ENCODE data around the gene AOC2. TPM values are rescaled to one million over a fixed set of nuclear protein-coding genes. Genes with fewer than 3 reads are reported as not detected.
"Not testable (repeated sequence)": the region's sequence is repeated elsewhere in the genome, so short reads cannot be mapped to it uniquely, and the experiment has no call there.

Gene AOC2
- total RNA-seq, 1 experiment from 2014 or later, result 1.4 TPM

DNA sequence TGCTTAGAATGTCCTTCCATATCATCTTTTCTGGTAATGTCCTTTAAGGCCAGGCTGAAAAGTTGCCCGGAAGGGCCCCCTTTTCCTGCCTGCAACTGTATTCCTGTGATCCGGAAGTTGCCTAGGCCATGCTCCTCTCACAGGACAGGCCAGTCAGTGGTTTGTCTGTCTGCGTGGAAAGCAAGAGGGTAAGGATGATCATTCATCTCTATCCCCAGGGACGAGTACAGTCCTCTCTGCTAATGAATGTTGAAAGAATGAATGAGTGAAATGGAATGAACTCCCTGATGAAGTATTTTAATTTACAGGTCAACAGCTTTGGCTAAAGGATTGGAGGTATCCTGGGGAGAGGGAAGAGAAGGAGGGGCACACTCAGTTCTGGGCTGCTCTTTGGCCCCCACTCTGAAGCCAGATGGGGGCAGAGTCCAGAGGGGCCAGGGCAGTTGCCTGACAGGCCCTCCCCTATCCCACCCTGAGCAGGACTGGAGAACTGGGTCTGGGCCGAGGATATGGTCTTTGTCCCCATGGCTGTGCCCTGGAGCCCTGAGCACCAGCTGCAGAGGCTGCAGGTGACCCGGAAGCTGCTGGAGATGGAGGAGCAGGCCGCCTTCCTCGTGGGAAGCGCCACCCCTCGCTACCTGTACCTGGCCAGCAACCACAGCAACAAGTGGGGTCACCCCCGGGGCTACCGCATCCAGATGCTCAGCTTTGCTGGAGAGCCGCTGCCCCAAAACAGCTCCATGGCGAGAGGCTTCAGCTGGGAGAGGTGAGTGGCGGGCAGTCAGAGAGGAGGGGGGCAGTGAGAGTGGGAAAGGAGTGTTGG, 9.8 kb downstream of the AOC2 start:
- Histone ChIP-seq H3K9me2 (replicated peaks; ENCODE audit: low read length) (no peaks in the 10 kb centered on the region), H3K4me2 (ENCODE audit: low read length) (no peak overlapping the region), H3K9me3 (ENCODE audit: low read length) (no peaks in the 10 kb centered on the region), H3K4me1 (ENCODE audit: insufficient read depth, low read length) (no peaks in the 10 kb centered on the region), H3K27ac (ENCODE audit: low read length) (no peak overlapping the region), H4K20me1 (ENCODE audit: low read length) (no peaks in the 10 kb centered on the region), H3K36me3 (ENCODE audit: low read depth, low read length) (no peaks in the 10 kb centered on the region), H3F3A (ENCODE audit: low read length, unreplicated experiment) (no peaks in the 10 kb centered on the region), H2AFZ (ENCODE audit: low read length) (no peak overlapping the region), H3K27me3 (ENCODE audit: low read length) (no peaks in the 10 kb centered on the region), H3K9ac (ENCODE audit: low read length) (no peak overlapping the region), H3K79me2 (ENCODE audit: low read length) (no peaks in the 10 kb centered on the region), H3K4me3 (ENCODE audit: low read length) (no peak overlapping the region)
- ChIA-PET POLR2A (ENCODE audit: unreplicated experiment) (no interaction called here), CTCF (no interaction called here)
- TF ChIP-seq EZH2phosphoT487 (IDR thresholded peaks at IDR 0.05; ENCODE audit: borderline replicate concordance, low read length) (no peak), EZH2 (IDR thresholded peaks at IDR 0.05; ENCODE audit: low read length, unreplicated experiment) (no peak)
- TF ChIP-seq, protein P1, sequence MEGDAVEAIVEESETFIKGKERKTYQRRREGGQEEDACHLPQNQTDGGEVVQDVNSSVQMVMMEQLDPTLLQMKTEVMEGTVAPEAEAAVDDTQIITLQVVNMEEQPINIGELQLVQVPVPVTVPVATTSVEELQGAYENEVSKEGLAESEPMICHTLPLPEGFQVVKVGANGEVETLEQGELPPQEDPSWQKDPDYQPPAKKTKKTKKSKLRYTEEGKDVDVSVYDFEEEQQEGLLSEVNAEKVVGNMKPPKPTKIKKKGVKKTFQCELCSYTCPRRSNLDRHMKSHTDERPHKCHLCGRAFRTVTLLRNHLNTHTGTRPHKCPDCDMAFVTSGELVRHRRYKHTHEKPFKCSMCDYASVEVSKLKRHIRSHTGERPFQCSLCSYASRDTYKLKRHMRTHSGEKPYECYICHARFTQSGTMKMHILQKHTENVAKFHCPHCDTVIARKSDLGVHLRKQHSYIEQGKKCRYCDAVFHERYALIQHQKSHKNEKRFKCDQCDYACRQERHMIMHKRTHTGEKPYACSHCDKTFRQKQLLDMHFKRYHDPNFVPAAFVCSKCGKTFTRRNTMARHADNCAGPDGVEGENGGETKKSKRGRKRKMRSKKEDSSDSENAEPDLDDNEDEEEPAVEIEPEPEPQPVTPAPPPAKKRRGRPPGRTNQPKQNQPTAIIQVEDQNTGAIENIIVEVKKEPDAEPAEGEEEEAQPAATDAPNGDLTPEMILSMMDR (conservative IDR thresholded peaks at IDR 0.05; ENCODE audit: low read depth, low read length), result no peak
- BruUV-seq (replicated peaks), result no TSS peak
- intact Hi-C loops (cut with micrococcal nuclease), result no loop called here
- DNase-seq (no peak), ATAC-seq (no peak)

DNA sequence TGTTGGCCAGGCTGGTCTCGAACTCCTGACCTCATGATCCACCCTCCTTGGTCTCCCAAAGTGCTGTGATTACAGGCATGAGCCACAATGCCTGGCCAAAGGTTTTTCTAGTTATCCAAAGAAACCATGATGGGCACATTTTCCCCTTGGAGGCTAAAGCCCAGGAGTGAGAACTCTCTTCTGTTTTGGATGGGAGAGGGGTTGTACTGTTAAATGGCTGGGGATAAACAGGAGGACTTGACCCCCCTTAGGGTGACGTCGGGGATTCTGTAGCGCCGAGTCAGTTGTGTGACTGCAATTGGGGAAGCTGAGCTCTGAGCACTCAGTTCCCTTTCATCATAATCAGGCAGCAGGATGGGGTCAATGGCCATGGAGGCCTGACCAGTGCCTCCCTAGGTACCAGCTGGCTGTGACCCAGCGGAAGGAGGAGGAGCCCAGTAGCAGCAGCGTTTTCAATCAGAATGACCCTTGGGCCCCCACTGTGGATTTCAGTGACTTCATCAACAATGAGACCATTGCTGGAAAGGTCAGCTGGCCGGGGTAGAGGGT, 10.7 kb downstream of the AOC2 start:
- no peak overlapping the region for H2AFZ ChIP-seq (ENCODE audit: low read length)
- no peaks in the 10 kb centered on the region for H3F3A ChIP-seq (ENCODE audit: low read length, unreplicated experiment)
- H3K4me3 ChIP-seq (ENCODE audit: low read length), result no peak overlapping the region
- no peak overlapping the region for H3K27ac ChIP-seq (ENCODE audit: low read length)
- DNase-seq (no peak), ATAC-seq (no peak)
- CTCF ChIA-PET, result interaction anchor here (0.7 kb wide), 1 partner anchor 126 kb away, joined by 6 read pairs; no protein-coding TSS in a partner anchor
- intact Hi-C loops (cut with micrococcal nuclease), result no loop called here
- no peaks in the 10 kb centered on the region for H3K9me3 ChIP-seq (ENCODE audit: low read length)
- H3K4me1 ChIP-seq (ENCODE audit: insufficient read depth, low read length), result no peaks in the 10 kb centered on the region
- H3K79me2 ChIP-seq (ENCODE audit: low read length), result no peaks in the 10 kb centered on the region
- H3K4me2 ChIP-seq (ENCODE audit: low read length), result no peak overlapping the region
- no peaks in the 10 kb centered on the region for H3K36me3 ChIP-seq (ENCODE audit: low read depth, low read length)
- no TSS peak for BruUV-seq (replicated peaks)
- POLR2A ChIA-PET (ENCODE audit: unreplicated experiment), result no interaction called here
- TF ChIP-seq EZH2 (IDR thresholded peaks at IDR 0.05; ENCODE audit: low read length, unreplicated experiment) (no peak), EZH2phosphoT487 (IDR thresholded peaks at IDR 0.05; ENCODE audit: borderline replicate concordance, low read length) (no peak)
- TF ChIP-seq, protein P1 (conservative IDR thresholded peaks at IDR 0.05; ENCODE audit: low read depth, low read length), result no peak
- H3K27me3 ChIP-seq (ENCODE audit: low read length), result no peaks in the 10 kb centered on the region
- H3K9me2 ChIP-seq (replicated peaks; ENCODE audit: low read length), result no peaks in the 10 kb centered on the region
- H4K20me1 ChIP-seq (ENCODE audit: low read length), result no peaks in the 10 kb centered on the region
- H3K9ac ChIP-seq (ENCODE audit: low read length), result no peak overlapping the region

- H3K27me3 ChIP-seq (ENCODE audit: low read length); H3K9me2 ChIP-seq (replicated peaks; ENCODE audit: low read length); H3K27ac ChIP-seq (ENCODE audit: low read length); ATAC-seq; intact Hi-C loops (cut with micrococcal nuclease); POLR2A ChIA-PET (ENCODE audit: unreplicated experiment); H3K4me2 ChIP-seq (ENCODE audit: low read length); H3K9me3 ChIP-seq (ENCODE audit: low read length); H3K4me1 ChIP-seq (ENCODE audit: insufficient read depth, low read length); BruUV-seq (replicated peaks); H3F3A ChIP-seq (ENCODE audit: low read length, unreplicated experiment); DNase-seq; H3K9ac ChIP-seq (ENCODE audit: low read length); CTCF ChIA-PET; H3K4me3 ChIP-seq (ENCODE audit: low read length); H3K36me3 ChIP-seq (ENCODE audit: low read depth, low read length); H3K79me2 ChIP-seq (ENCODE audit: low read length); H2AFZ ChIP-seq (ENCODE audit: low read length); H4K20me1 ChIP-seq (ENCODE audit: low read length): not testable (repeated sequence)
Observed at GRCh38 chr17:42856093-42856492, 11.7 kb downstream of the AOC2 start.

DNA sequence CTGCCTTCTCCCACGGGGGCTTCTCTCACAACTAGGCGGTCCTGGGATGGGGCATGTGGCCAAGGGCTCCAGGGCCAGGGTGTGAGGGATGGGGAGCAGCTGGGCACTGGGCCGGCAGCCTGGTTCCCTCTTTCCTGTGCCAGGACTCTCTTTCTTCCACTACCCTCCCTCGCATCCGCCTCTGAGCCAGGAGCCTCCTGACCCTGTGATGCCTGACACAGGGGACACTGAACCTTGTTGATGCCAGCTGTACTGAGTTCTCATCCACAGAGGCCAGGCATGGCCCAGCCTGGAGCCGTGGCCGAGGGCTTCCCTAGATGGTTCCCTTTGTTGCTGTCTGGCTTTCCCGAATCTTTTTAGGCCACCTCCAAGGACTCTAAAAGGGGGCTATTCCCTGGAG, 12.1 kb downstream of the AOC2 start:
- H3F3A ChIP-seq (ENCODE audit: low read length, unreplicated experiment); H3K27ac ChIP-seq (ENCODE audit: low read length); H2AFZ ChIP-seq (ENCODE audit: low read length); H3K9me3 ChIP-seq (ENCODE audit: low read length); H3K9ac ChIP-seq (ENCODE audit: low read length); H4K20me1 ChIP-seq (ENCODE audit: low read length); DNase-seq; BruUV-seq (replicated peaks); H3K79me2 ChIP-seq (ENCODE audit: low read length); H3K36me3 ChIP-seq (ENCODE audit: low read depth, low read length); H3K4me3 ChIP-seq (ENCODE audit: low read length); H3K4me1 ChIP-seq (ENCODE audit: insufficient read depth, low read length); H3K27me3 ChIP-seq (ENCODE audit: low read length); POLR2A ChIA-PET (ENCODE audit: unreplicated experiment); ATAC-seq; intact Hi-C loops (cut with micrococcal nuclease); H3K9me2 ChIP-seq (replicated peaks; ENCODE audit: low read length); CTCF ChIA-PET; H3K4me2 ChIP-seq (ENCODE audit: low read length): not testable (repeated sequence)
